ENCODE data around the gene PAFAH2.

PAFAH2 gene

DNA sequence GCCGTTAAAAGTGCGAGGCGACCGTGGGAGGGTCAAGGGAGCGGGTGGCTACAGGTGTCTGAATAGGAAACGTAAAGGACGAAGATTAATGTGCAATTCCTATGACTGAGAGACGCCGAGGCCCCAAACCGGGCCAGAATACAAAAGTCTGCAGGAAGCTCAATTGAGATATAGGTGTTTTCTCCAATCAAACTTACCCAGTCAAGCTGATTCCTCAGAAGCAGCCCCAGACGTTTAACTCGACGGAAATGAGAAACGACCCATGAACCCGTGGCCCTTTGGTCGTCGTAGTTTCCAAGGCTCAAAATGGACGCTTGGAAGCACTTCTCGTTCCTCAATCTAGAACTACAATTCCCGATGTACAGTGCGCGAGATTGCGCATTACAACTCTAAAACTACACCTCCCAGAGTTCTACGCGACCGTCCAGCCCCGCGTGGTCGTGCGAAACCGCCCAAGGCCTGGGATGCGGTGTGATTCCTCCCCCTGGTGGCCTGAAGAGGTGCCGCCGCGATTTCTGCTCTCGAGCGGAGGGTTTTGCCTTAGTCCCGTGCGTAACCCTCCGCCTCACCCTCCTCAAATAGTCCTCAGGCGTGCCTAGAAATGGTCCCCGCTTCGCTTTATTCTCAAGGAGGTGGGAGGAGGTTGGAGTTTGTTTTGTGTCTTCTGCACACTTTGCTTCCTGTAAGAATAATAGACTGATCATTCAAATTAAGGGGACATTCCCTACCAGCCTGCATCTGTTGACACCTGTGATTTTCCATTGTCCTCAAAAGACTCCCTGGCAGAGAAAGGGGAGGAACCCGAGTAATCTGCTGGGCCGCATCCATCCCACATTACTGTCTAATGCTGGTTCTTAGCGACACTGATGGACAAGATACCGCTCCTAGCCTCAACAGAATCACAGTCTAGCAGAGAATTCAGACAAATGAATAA is at the start of gene PAFAH2:
Gene PAFAH2 (minus strand): TSS at position 236 of the 934 bp plus-strand sequence. CDS start 7,247 bp downstream, outside the sequence.
- DNase-seq (ENCODE audit: low read depth), result peak; percentile 100
- TF ChIP-seq CTCF (IDR thresholded peaks at IDR 0.05; ENCODE audit: insufficient read depth, low read depth, low read length, missing control alignments), result peak; percentile 99
- peak within 1 kb of the TSS; percentile 81 for H3K4me3 ChIP-seq (ENCODE audit: low read depth, low read length)

DNA sequence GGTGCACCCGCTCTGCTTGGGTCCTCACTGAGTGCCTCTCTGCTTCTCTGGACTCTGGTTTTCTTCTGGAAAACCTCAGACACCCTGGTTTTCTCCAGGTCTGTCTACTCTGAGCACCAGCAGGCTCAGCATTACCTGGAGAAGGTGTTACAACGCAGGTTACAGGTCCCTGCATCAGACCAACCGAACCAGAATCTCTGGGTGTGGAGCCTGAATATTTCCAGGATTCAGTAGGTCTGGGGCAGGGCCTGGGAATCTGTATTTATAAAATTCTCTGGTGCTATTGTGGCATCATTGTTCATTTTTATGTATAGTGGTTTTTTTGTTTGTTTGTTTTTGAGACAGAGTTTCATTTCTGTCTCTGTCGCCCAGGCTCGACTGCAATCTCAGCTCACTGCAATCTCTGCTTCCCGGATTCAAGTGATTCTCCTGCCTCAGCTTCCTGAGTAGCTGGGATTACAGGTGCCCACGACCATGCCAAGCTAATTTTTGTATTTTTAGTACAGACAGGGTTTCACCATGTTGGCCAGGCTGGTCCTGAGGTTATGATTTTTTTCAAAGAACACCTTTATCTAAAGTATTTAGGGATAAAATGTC is 49.5 kb upstream of the PAFAH2 start:
- TF ChIP-seq CTCF (IDR thresholded peaks at IDR 0.05; ENCODE audit: insufficient read depth, low read depth, low read length, missing control alignments), result no peak
- no peak overlapping the region for H3K4me3 ChIP-seq (ENCODE audit: low read depth, low read length)
- DNase-seq (ENCODE audit: low read depth), result no peak

- no peak for DNase-seq (ENCODE audit: low read depth)
- no peak for TF ChIP-seq CTCF (IDR thresholded peaks at IDR 0.05; ENCODE audit: insufficient read depth, low read depth, low read length, missing control alignments)
- H3K4me3 ChIP-seq (ENCODE audit: low read depth, low read length), result no peak overlapping the region
These were observed 48.6 kb upstream of the PAFAH2 start for GRCh38 chr1:26046246-26047095.

- H3K4me3 ChIP-seq (ENCODE audit: low read depth, low read length), result no peak within 1 kb of the TSS
- TF ChIP-seq CTCF (IDR thresholded peaks at IDR 0.05; ENCODE audit: insufficient read depth, low read depth, low read length, missing control alignments), result no peak
- DNase-seq (ENCODE audit: low read depth), result no peak
These were observed 47.9 kb upstream of the PAFAH2 start, which contains the start of gene SLC30A2 for GRCh38 chr1:26045722-26046245. SLC30A2 (minus strand) TSS chr1:26046118; CDS start chr1:26045896, 222 bp downstream.

GRCh38 chr1:26044971-26045721 is 47.3 kb upstream of the PAFAH2 start:
- DNase-seq (ENCODE audit: low read depth), result no peak
- H3K4me3 ChIP-seq (ENCODE audit: low read depth, low read length), result no peak overlapping the region
- TF ChIP-seq CTCF (IDR thresholded peaks at IDR 0.05; ENCODE audit: insufficient read depth, low read depth, low read length, missing control alignments), result no peak

- no peak for TF ChIP-seq CTCF (IDR thresholded peaks at IDR 0.05; ENCODE audit: insufficient read depth, low read depth, low read length, missing control alignments)
- DNase-seq (ENCODE audit: low read depth), result no peak
- H3K4me3 ChIP-seq (ENCODE audit: low read depth, low read length), result no peak overlapping the region
These were observed 46.6 kb upstream of the PAFAH2 start for GRCh38 chr1:26044414-26044813.

All from GM12865 (cell line).